Activated CD4-positive, alpha-beta memory T cell treated with anti-CD3 and anti-CD28 coated beads, Interleukin-2, amount 10 ng/mL, durations not matched to agents 7 days and 5 days (primary cell): Measurements from ENCODE around the gene CERS5. TPM values are rescaled to one million over a fixed set of nuclear protein-coding genes. Genes with fewer than 3 reads are reported as not detected.
"Not testable (repeated sequence)": the region's sequence is repeated elsewhere in the genome, so short reads cannot be mapped to it uniquely, and the experiment has no call there.

Experiments
- CTCF ChIA-PET: fragments of 350-600 bp; sonication (Branson Sonifier 250); formaldehyde crosslinking; loops from one replicate; lab custom pipeline; 2021; ENCODE audit warnings: antibody characterized with exemption, inconsistent platforms; lab: Charles Lee
- POLR2A ChIA-PET: fragments of 350-600 bp; sonication (Branson Sonifier 250); formaldehyde crosslinking; loops from one replicate; lab custom pipeline; 2021; ENCODE audit warnings: antibody characterized with exemption; lab: Charles Lee
- DNase-seq: peaks from one replicate; pipeline ENCODE4 v3.0.0-alpha.2; 2020
- H3K27ac Mint-ChIP-seq: one replicate; pipeline ENCODE4 v1.8.0; 2021; ENCODE audit warnings: mild to moderate bottlenecking, mixed read lengths
- H3K27me3 Mint-ChIP-seq: one replicate; pipeline ENCODE4 v1.8.0; 2021; ENCODE audit warnings: mixed read lengths
- H3K36me3 Mint-ChIP-seq: one replicate; pipeline ENCODE4 v1.8.0; 2021; ENCODE audit warnings: low read depth, mixed read lengths
- H3K4me1 Mint-ChIP-seq: one replicate; pipeline ENCODE4 v1.8.0; 2021; ENCODE audit warnings: mixed read lengths
- H3K4me3 Mint-ChIP-seq: one replicate; pipeline ENCODE4 v1.8.0; 2021; ENCODE audit warnings: mild to moderate bottlenecking, mixed read lengths
- H3K9me3 Mint-ChIP-seq: one replicate; pipeline ENCODE4 v1.8.0; 2021; ENCODE audit warnings: mixed read lengths
- total RNA-seq, 2 experiments: library from RNA; stranded (reverse); gene quantifications; one replicate each; pipeline ENCODE4 v1.2.3, GENCODE V29; 2021

Gene CERS5
- total RNA-seq, 2 experiments from 2014 or later, result 48.4 to 56.3 TPM

DNA sequence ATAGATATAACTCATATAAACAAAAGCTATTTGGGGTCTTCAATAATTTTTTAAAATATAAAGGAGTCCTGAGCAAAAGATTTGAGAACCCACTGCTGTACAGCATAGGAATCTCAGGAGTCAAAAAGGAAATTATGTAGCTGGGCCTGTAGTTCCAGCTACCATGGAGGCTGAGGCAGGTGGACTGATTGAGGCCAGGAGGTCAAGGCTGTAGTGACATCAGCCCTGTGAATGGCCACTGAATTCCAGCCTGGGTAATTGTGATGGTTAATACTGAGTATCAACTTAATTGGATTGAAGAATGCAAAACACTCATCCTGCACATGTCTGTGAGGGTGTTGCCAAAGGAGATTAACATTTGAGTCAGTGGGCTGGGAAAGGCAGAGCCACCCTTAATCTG is 10.5 kb downstream of the CERS5 start:
- no peak for DNase-seq
- H3K36me3 Mint-ChIP-seq, result peaks cover 23% of the 10 kb centered on the region
- no peaks in the 10 kb centered on the region for H3K27me3 Mint-ChIP-seq
- H3K27ac Mint-ChIP-seq, result no peak overlapping the region
- ChIA-PET CTCF (interaction anchor here (0.9 to 1.0 kb wide), 2 partner anchors 11 to 19 kb away, joined by 3 to 4 read pairs; partner anchors contain the start of gene CERS5), POLR2A (interaction anchor here (2.6 kb wide), 1 partner anchor 10 kb away, joined by 12 read pairs; the partner anchor contains the start of gene CERS5)
- H3K4me3 Mint-ChIP-seq, result no peak overlapping the region
- no peaks in the 10 kb centered on the region for H3K9me3 Mint-ChIP-seq
- peaks cover 20% of the 10 kb centered on the region for H3K4me1 Mint-ChIP-seq

DNA sequence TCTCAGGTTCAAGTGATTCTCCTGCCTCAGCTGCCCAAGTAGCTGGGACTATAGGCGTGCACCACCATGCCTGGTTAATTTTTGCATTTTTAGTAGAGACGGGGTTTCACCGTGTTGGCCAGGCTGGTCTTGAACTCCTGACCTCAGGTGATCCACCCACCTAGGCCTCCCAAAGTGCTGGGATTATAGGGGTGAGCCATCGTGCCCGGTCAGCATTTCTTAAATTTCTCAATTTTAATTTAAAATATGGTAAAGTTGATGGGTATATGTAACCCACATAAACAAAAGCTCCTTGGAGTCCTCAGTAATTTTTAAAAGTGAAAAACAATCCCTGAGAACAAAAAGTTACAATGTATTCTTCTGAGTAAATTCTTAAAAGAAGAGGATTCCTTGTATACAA is 12.2 kb downstream of the CERS5 start:
- not testable (repeated sequence) for H3K27me3 Mint-ChIP-seq, H3K4me3 Mint-ChIP-seq, DNase-seq, H3K27ac Mint-ChIP-seq, H3K9me3 Mint-ChIP-seq
- Mint-ChIP-seq H3K36me3 (peaks cover 20% of the 10 kb centered on the region), H3K4me1 (peaks cover 25% of the 10 kb centered on the region)
- ChIA-PET POLR2A (interaction anchor here (2.5 to 3.2 kb wide), 2 partner anchors 10 to 12 kb away, joined by 8 to 12 read pairs; partner anchors contain the start of gene CERS5), CTCF (interaction anchor here (0.6 to 2.0 kb wide), 6 partner anchors 13 to 865 kb away, joined by 3 to 18 read pairs (median 4); partner anchors contain the start of genes CERS5 and COX14)

DNA sequence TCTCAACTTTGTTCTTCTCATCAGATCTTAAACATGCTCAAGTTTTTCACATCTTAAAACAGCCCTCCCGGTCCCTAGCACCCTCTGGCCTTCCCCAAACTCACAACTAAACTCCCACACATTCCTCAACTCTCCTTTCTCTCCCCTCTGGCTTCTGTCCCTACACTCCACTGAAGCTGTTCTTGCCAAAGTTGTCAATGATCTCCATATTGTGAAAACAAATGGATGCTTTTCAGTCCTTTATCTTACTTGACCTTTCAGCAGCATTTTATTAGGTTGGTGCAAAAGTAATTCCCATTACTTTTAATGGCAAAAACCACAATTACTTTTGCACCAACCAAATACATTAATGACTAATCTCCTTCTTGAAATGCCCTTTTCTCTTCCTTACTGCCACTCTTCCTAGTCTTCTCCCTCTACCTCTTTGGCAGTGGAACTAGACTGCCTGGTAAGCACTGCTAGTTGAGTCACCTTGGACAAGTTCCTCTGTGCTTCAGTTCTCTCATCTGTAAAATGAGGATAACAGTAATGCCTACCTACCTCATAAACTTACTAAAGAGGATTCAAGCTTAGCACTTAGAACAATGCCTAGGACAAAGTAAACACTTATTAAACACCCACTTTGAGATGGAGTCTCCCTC is 16.0 kb downstream of the CERS5 start:
- no peak overlapping the region for H3K27ac Mint-ChIP-seq
- H3K27me3 Mint-ChIP-seq, result no peaks in the 10 kb centered on the region
- no peaks in the 10 kb centered on the region for H3K9me3 Mint-ChIP-seq
- DNase-seq, result no peak
- POLR2A ChIA-PET, result interaction anchor here (2.3 kb wide), 1 partner anchor 15 kb away, joined by 6 read pairs; the partner anchor contains the start of gene CERS5
- H3K4me3 Mint-ChIP-seq, result no peak overlapping the region
- H3K4me1 Mint-ChIP-seq, result peaks cover 16% of the 10 kb centered on the region
- H3K36me3 Mint-ChIP-seq, result no peaks in the 10 kb centered on the region
- CTCF ChIA-PET, result interaction anchor here (1.6 kb wide), 1 partner anchor 35 kb away, joined by 3 read pairs; no protein-coding TSS in a partner anchor

DNA sequence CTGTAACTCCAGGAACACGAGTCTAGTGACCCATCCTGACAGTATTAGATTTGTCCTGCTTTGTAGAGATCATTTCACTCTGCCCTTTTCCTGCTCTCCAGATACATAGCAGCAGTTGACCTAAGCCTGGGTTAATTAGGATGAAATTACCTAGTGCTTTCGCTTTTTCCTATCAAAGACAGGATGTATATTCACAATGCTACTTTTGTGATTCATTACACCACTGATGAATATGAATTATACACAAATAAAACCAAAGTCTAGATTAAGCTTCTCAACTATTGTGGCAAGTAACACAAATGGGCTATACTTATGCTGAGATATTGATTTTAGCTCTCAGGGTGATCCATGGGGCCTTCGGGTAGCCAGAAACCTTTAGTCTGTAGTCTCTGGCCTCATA is 17.9 kb downstream of the CERS5 start:
- DNase-seq, result no peak
- Mint-ChIP-seq H3K4me1 (peaks cover 18% of the 10 kb centered on the region), H3K9me3 (no peaks in the 10 kb centered on the region), H3K4me3 (no peak overlapping the region), H3K27ac (no peak overlapping the region), H3K36me3 (no peaks in the 10 kb centered on the region), H3K27me3 (no peaks in the 10 kb centered on the region)
- ChIA-PET CTCF (interaction anchor here (0.8 to 1.6 kb wide), 2 partner anchors 33 to 37 kb away, joined by 3 read pairs; partner anchors contain the start of gene COX14), POLR2A (interaction anchor here (0.5 to 2.3 kb wide), 3 partner anchors 17 to 78 kb away, joined by 3 to 6 read pairs (median 4); partner anchors contain the start of genes CERS5 and COX14)

DNA sequence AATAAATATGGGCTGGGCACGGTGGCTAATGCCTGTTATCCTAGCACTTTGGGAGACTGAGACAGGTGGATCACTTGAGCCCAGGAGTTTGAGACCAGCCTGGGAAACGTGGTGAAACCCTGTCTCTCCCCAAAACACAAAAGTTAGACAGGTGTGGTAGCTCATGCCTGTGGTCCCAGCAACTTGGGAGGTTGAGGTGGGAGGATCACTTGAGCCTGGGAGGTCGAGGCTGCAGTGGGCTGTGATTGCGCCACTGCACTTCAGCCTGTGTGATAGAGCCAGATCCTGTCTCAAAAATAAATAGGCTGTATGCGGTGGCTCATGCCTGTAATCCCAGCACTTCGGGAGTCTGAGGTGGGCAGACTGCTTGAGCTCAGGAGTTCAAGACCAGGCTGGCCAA is 19.2 kb downstream of the CERS5 start:
- POLR2A ChIA-PET, result interaction anchor here (1.0 to 1.2 kb wide), 2 partner anchors 27 to 35 kb away, joined by 3 read pairs; no protein-coding TSS in a partner anchor
- H3K36me3 Mint-ChIP-seq, H3K4me3 Mint-ChIP-seq, H3K27me3 Mint-ChIP-seq, H3K9me3 Mint-ChIP-seq, H3K27ac Mint-ChIP-seq, DNase-seq: not testable (repeated sequence)
- H3K4me1 Mint-ChIP-seq, result peaks cover 18% of the 10 kb centered on the region
- CTCF ChIA-PET, result interaction anchor here (1.3 kb wide), 1 partner anchor 28 kb away, joined by 3 read pairs; no protein-coding TSS in a partner anchor

DNA sequence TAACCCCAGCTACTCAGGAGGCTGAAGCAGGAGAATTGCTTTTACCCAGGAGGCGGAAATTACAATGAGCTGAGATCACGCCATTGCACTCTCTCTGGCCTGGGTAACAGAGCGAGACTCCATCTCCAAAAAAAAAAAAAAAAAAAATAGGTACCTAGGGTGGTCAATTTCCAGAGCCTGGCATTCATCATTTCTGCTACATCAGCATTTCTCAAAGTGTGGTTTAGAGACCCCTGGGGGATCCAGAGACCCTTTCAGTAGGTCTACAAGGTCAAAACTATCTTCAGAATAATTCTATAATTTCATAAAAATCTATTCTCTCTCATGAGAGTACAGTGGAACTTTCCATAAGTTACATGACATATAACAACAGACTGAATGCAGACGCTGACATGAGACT is 19.9 kb downstream of the CERS5 start:
- Mint-ChIP-seq H3K4me3 (no peak overlapping the region), H3K36me3 (peaks cover 10% of the 10 kb centered on the region), H3K9me3 (no peaks in the 10 kb centered on the region), H3K27ac (no peak overlapping the region), H3K27me3 (no peaks in the 10 kb centered on the region), H3K4me1 (peaks cover 18% of the 10 kb centered on the region)
- no peak for DNase-seq
- ChIA-PET POLR2A (interaction anchor here (1.2 kb wide), 1 partner anchor 35 kb away, joined by 3 read pairs; no protein-coding TSS in a partner anchor), CTCF (interaction anchor here (0.8 to 1.9 kb wide), 4 partner anchors 15 to 820 kb away, joined by 3 to 11 read pairs (median 6); partner anchors contain the start of gene COX14)

DNA sequence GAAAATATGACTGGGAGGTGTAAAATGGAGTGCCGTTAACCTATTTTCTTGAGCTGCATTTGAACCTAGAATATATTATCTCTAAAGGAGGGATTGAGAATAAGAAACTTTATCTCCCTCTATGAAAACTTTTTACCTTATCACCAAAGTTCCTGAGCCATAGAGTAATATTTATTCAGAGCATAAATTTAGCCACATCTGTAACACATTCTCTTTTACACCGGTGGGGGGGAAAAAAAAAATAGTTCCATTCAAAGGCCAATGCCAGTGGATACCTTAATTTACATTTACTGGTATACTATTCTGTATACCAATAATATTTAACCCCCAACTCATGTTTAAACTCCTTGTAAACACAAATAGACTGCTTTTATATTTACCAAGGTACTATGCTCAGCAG is 21.7 kb downstream of the CERS5 start:
- ChIA-PET CTCF (interaction anchor here (1.2 to 1.9 kb wide), 4 partner anchors 13 to 75 kb away, joined by 3 to 11 read pairs (median 5); partner anchors contain the start of genes CERS5 and COX14), POLR2A (interaction anchor here (2.5 kb wide), 1 partner anchor 9 kb away, joined by 8 read pairs; no protein-coding TSS in a partner anchor)
- no peaks in the 10 kb centered on the region for H3K27me3 Mint-ChIP-seq

DNA sequence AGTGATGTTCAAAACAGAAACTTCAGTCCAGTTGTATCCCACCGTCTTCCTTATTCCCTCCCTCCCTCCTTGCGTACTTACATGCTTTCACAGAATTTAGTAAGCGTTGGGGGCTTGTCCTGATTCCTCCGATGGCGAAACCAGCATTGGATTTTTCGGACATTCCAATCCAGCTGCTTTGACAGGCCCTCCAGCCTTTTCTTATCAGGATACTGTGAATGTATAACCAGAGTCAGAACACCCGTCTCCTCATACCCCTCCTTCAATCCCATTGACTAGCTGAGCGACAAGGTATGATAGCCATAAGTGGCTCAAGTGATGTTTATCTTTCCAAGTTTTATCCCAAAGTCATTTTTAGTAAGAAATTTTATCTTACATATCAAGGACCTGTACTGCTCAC is 24.2 kb downstream of the CERS5 start:
- ChIA-PET CTCF (interaction anchor here (0.8 to 1.1 kb wide), 2 partner anchors 11 to 58 kb away, joined by 3 to 4 read pairs; no protein-coding TSS in a partner anchor), POLR2A (interaction anchor here (1.6 kb wide), 1 partner anchor 24 kb away, joined by 6 read pairs; the partner anchor contains the start of gene CERS5)
- peaks cover 9% of the 10 kb centered on the region for H3K4me1 Mint-ChIP-seq
- no peak overlapping the region for H3K4me3 Mint-ChIP-seq
- no peak for DNase-seq
- peaks cover 37% of the 10 kb centered on the region for H3K36me3 Mint-ChIP-seq
- H3K27me3 Mint-ChIP-seq, result no peaks in the 10 kb centered on the region
- H3K27ac Mint-ChIP-seq, result no peak overlapping the region
- no peaks in the 10 kb centered on the region for H3K9me3 Mint-ChIP-seq

More for the DNA sequence above, 21.7 kb downstream of the CERS5 start:
- no peaks in the 10 kb centered on the region for H3K9me3 Mint-ChIP-seq
- H3K4me1 Mint-ChIP-seq, result peaks cover 11% of the 10 kb centered on the region
- no peak overlapping the region for H3K4me3 Mint-ChIP-seq
- peaks cover 22% of the 10 kb centered on the region for H3K36me3 Mint-ChIP-seq
- DNase-seq, result no peak
- no peak overlapping the region for H3K27ac Mint-ChIP-seq

DNA sequence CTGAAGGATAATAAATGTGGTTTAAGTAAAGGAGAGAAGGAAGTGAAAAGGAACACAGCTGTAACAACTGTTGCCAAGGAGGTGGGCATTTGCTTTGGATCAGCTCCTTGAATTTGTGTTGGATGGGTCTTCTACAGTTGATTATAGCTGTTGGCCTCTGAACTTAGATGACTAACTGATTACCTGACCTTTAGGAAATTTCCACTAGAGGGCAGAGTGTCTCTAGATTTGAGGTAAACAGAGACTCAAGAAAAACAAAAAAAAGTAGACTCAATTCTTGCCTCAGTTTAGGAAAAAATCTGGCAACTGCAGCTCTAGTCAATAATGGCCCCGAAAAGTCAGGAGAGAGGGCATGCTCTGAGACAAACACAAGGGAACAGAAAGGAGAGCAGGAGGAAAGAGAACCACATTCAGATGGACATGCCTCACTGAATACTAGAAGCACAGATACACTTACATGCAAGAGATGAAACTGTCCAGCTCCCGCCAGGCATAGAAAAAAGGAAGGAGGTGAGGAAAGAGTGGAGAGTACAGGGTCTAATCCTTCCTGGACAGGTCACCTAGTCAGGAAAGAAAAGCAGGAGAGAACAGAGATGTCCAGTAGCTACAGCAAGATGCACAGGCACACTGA is 34.5 kb downstream of the CERS5 start:
- CTCF ChIA-PET, result interaction anchor here (0.7 to 5.9 kb wide), 21 partner anchors 9 to 200 kb away, joined by 3 to 36 read pairs (median 3); partner anchors contain the start of genes COX14 and SMARCD1
- H3K27me3 Mint-ChIP-seq, result no peaks in the 10 kb centered on the region
- POLR2A ChIA-PET, result interaction anchor here (1.1 to 2.3 kb wide), 3 partner anchors 14 to 90 kb away, joined by 3 to 9 read pairs (median 4); partner anchors contain the start of gene COX14
- no peak for DNase-seq
- H3K4me3 Mint-ChIP-seq, result no peak overlapping the region
- H3K36me3 Mint-ChIP-seq, result peaks cover 60% of the 10 kb centered on the region
- H3K9me3 Mint-ChIP-seq, result no peaks in the 10 kb centered on the region
- H3K4me1 Mint-ChIP-seq, result peaks cover 7% of the 10 kb centered on the region
- H3K27ac Mint-ChIP-seq, result peak overlapping the region; percentile 30

DNA sequence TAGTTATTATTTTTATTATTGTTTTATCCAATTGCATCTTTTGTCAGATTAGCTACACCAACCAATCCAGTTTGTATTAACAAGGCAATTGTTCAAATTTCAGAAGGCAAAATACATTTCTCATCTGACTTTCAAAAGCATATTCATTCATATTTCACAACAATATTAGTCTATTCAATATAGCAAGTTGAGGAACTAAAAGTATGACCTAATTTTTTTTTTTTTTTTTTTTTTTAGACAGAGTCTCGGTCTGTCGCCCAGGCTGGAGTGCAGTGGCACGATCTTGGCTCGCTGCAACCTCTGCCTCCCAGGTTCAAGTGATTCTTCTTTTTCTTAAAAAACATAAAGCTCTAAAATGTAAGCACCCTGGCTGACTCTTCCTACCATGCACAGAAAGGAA is 37.9 kb downstream of the CERS5 start:
- no peaks in the 10 kb centered on the region for H3K9me3 Mint-ChIP-seq
- H3K4me3 Mint-ChIP-seq, result no peak overlapping the region
- peaks cover 17% of the 10 kb centered on the region for H3K4me1 Mint-ChIP-seq
- H3K27me3 Mint-ChIP-seq, result no peaks in the 10 kb centered on the region
- H3K36me3 Mint-ChIP-seq, result peaks cover 47% of the 10 kb centered on the region
- CTCF ChIA-PET, result interaction anchor here (0.7 to 5.9 kb wide), 5 partner anchors 18 to 189 kb away, joined by 3 to 36 read pairs (median 4); partner anchors contain the start of genes COX14 and SMARCD1
- H3K27ac Mint-ChIP-seq, result no peak overlapping the region
- POLR2A ChIA-PET, result interaction anchor here (0.9 to 4.0 kb wide), 4 partner anchors 8 to 93 kb away, joined by 4 to 23 read pairs (median 6); partner anchors contain the start of gene COX14
- DNase-seq, result no peak

DNA sequence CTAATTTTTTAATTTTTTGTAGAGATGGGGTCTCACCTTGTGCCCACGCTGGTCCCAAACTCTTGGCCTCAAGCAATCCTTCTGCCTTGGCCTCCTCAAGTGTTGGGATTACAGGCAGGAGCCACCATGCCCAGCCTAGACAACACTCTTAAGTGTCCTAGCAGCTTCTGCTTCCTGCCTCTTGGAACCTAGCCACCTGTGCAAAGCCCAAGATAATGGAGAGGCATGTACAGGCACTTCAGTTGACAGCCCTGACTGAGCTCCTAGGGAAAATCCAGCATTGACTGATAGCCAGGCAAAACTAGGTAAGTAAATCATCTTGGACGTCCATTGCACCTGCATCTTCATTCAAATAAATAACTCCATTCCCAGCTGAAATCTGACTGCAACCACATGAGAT is 39.6 kb downstream of the CERS5 start:
- CTCF ChIA-PET, result interaction anchor here (0.6 to 5.9 kb wide), 3 partner anchors 16 to 345 kb away, joined by 4 to 36 read pairs (median 4); partner anchors contain the start of gene COX14

DNA sequence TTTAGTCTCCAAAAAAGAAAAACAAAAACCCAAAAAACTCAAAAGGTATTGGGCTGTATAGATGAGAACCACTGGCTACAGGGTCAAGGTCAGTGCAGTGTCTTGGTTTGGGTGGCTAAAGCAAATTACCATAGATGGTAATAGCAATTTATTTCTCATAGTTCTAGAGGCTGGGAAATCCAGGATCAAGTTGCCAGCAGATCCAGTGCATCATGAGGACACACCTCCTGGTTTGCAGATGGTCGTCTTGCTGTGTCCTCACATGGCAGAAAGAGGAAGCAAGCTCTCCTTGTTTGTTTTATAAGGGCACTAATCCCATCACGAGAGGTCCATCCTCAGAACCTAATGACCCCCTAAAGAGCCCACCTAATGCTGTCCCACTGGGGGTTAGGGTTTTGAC is 44.0 kb downstream of the CERS5 start:
- ChIA-PET CTCF (interaction anchor here (1.3 to 4.2 kb wide), 2 partner anchors 11 to 12 kb away, joined by 3 to 27 read pairs; partner anchors contain the start of gene COX14), POLR2A (interaction anchor here (5.4 kb wide), 1 partner anchor 12 kb away, joined by 39 read pairs; the partner anchor contains the start of gene COX14)
- DNase-seq, result no peak
- no peaks in the 10 kb centered on the region for H3K9me3 Mint-ChIP-seq
- H3K27ac Mint-ChIP-seq, result no peak overlapping the region
- H3K4me1 Mint-ChIP-seq, result peaks cover 13% of the 10 kb centered on the region
- H3K4me3 Mint-ChIP-seq, result no peak overlapping the region
- H3K36me3 Mint-ChIP-seq, result peaks cover 36% of the 10 kb centered on the region
- no peaks in the 10 kb centered on the region for H3K27me3 Mint-ChIP-seq

More for the DNA sequence above, 39.6 kb downstream of the CERS5 start:
- H3K4me3 Mint-ChIP-seq, result no peak overlapping the region
- no peaks in the 10 kb centered on the region for H3K27me3 Mint-ChIP-seq
- no peak overlapping the region for H3K27ac Mint-ChIP-seq
- H3K9me3 Mint-ChIP-seq, result no peaks in the 10 kb centered on the region
- peaks cover 14% of the 10 kb centered on the region for H3K4me1 Mint-ChIP-seq
- POLR2A ChIA-PET, result interaction anchor here (0.7 to 4.0 kb wide), 2 partner anchors 9 to 15 kb away, joined by 3 to 23 read pairs; partner anchors contain the start of gene COX14
- H3K36me3 Mint-ChIP-seq, result peaks cover 42% of the 10 kb centered on the region
- no peak for DNase-seq
